ENCODE measurements around the gene GPA33.

The GPA33 gene

GRCh38 chr1:167094690-167095089 lies 4.5 kb upstream of the GPA33 start:
- TF ChIP-seq TAF1 (IDR thresholded peaks at IDR 0.05; ENCODE audit: low read depth) (no peak), YY1 (IDR thresholded peaks at IDR 0.05; ENCODE audit: low read depth) (no peak), NFIC (IDR thresholded peaks at IDR 0.05) (no peak), MAX (IDR thresholded peaks at IDR 0.05) (no peak), TEAD4 (IDR thresholded peaks at IDR 0.05) (no peak), CREB1 (IDR thresholded peaks at IDR 0.05; ENCODE audit: low read depth) (no peak), RAD21 (IDR thresholded peaks at IDR 0.05; ENCODE audit: low read depth) (no peak), FOXM1 (IDR thresholded peaks at IDR 0.05; ENCODE audit: borderline replicate concordance, low read depth) (no peak), REST (IDR thresholded peaks at IDR 0.05; ENCODE audit: low read depth) (no peak), EP300 (IDR thresholded peaks at IDR 0.05; ENCODE audit: borderline replicate concordance) (no peak), ZBTB7A (IDR thresholded peaks at IDR 0.05; ENCODE audit: low read depth) (no peak), EGR1 (IDR thresholded peaks at IDR 0.05) (no peak), USF1 (IDR thresholded peaks at IDR 0.05) (no peak), CEBPB (IDR thresholded peaks at IDR 0.05) (no peak), TCF12 (IDR thresholded peaks at IDR 0.05; ENCODE audit: low read depth) (no peak)

- no peak for TF ChIP-seq EP300 (IDR thresholded peaks at IDR 0.05; ENCODE audit: borderline replicate concordance)
- no peak for TF ChIP-seq ZBTB7A (IDR thresholded peaks at IDR 0.05; ENCODE audit: low read depth)
- TF ChIP-seq TCF12 (IDR thresholded peaks at IDR 0.05; ENCODE audit: low read depth), result no peak
- no peak for TF ChIP-seq MAX (IDR thresholded peaks at IDR 0.05)
- TF ChIP-seq REST (IDR thresholded peaks at IDR 0.05; ENCODE audit: low read depth), result no peak
- TF ChIP-seq TAF1 (IDR thresholded peaks at IDR 0.05; ENCODE audit: low read depth), result no peak
- no peak for TF ChIP-seq EGR1 (IDR thresholded peaks at IDR 0.05)
- no peak for TF ChIP-seq CEBPB (IDR thresholded peaks at IDR 0.05)
- no peak for TF ChIP-seq YY1 (IDR thresholded peaks at IDR 0.05; ENCODE audit: low read depth)
- no peak for TF ChIP-seq TEAD4 (IDR thresholded peaks at IDR 0.05)
- no peak for TF ChIP-seq FOXM1 (IDR thresholded peaks at IDR 0.05; ENCODE audit: borderline replicate concordance, low read depth)
- no peak for TF ChIP-seq CREB1 (IDR thresholded peaks at IDR 0.05; ENCODE audit: low read depth)
- no peak for TF ChIP-seq RAD21 (IDR thresholded peaks at IDR 0.05; ENCODE audit: low read depth)
- no peak for TF ChIP-seq USF1 (IDR thresholded peaks at IDR 0.05)
- TF ChIP-seq NFIC (IDR thresholded peaks at IDR 0.05), result no peak
These were observed 3.8 kb upstream of the GPA33 start, which contains the start of gene STYXL2 for GRCh38 chr1:167093846-167094516. Gene STYXL2, plus strand, starts transcription at chr1:167094075. Its CDS starts 775 bp downstream, at chr1:167094850.

GRCh38 chr1:167092653-167093052 lies 2.5 kb upstream of the GPA33 start:
- no peak for TF ChIP-seq ZBTB7A (IDR thresholded peaks at IDR 0.05; ENCODE audit: low read depth)

- no peak for TF ChIP-seq CREB1 (IDR thresholded peaks at IDR 0.05; ENCODE audit: low read depth)
- no peak for TF ChIP-seq EGR1 (IDR thresholded peaks at IDR 0.05)
- TF ChIP-seq CEBPB (IDR thresholded peaks at IDR 0.05), result no peak
- TF ChIP-seq TCF12 (IDR thresholded peaks at IDR 0.05; ENCODE audit: low read depth), result no peak
- no peak for TF ChIP-seq MAX (IDR thresholded peaks at IDR 0.05)
- TF ChIP-seq FOXM1 (IDR thresholded peaks at IDR 0.05; ENCODE audit: borderline replicate concordance, low read depth), result no peak
- TF ChIP-seq YY1 (IDR thresholded peaks at IDR 0.05; ENCODE audit: low read depth), result no peak
- TF ChIP-seq TAF1 (IDR thresholded peaks at IDR 0.05; ENCODE audit: low read depth), result no peak
- no peak for TF ChIP-seq ZBTB7A (IDR thresholded peaks at IDR 0.05; ENCODE audit: low read depth)
These were observed 251 bp downstream of the GPA33 start for GRCh38 chr1:167089939-167090313.

- TF ChIP-seq ZBTB7A (IDR thresholded peaks at IDR 0.05; ENCODE audit: low read depth) (no peak), RAD21 (IDR thresholded peaks at IDR 0.05; ENCODE audit: low read depth) (no peak), MAX (IDR thresholded peaks at IDR 0.05) (no peak), EGR1 (IDR thresholded peaks at IDR 0.05) (no peak), TCF12 (IDR thresholded peaks at IDR 0.05; ENCODE audit: low read depth) (no peak), TAF1 (IDR thresholded peaks at IDR 0.05; ENCODE audit: low read depth) (no peak), USF1 (IDR thresholded peaks at IDR 0.05) (no peak), NFIC (IDR thresholded peaks at IDR 0.05) (no peak), EP300 (IDR thresholded peaks at IDR 0.05; ENCODE audit: borderline replicate concordance) (no peak)
These were observed 1.3 kb downstream of the GPA33 start for GRCh38 chr1:167088746-167089417.
